ENCODE results near the gene CEP83.

DNA sequence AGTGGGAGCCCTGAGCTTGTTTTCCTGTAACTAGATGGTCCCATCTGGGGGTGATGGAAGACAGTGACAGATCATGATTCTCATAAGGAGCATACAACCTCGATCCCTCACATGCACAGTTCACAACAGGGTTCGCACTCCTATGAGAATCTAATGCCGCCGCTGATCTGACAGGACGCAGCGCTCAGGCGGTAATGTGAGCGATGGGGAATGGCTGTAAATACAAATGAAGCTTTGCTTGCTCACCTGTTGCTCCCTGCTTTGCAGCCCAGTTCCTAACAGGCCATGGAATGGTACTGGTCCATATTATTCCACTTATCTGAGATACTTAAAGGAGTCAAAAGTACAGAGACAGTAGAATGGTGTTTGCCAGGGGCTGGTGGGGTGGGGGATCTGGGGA lies 9.9 kb upstream of the CEP83 start:
- TF ChIP-seq CTCF (IDR thresholded peaks at IDR 0.05) (no peak), POLR2A (IDR thresholded peaks at IDR 0.05) (no peak), POLR2AphosphoS5 (IDR thresholded peaks at IDR 0.05) (no peak)

Measured in stomach (tissue), 4 donors.